SK-N-SH treated with all-trans-retinoic acid at 6 μM for 48 hours (cell line): ENCODE results near the gene FHOD1.

Source experiments
- ATAC-seq: fragments of 200-7000 bp; cut with Tn5 transposase; 3 replicates; pipeline ENCODE4 v1.9.1; 2020; ENCODE audit warnings: mild to moderate bottlenecking, moderate library complexity
- ARNTL ChIP-seq: fragments of 450-650 bp; formaldehyde crosslinking; IDR thresholded peaks from 2 replicates; pipeline ENCODE4 v1.5.0; 2020; ENCODE audit warnings: low read depth, mild to moderate bottlenecking, moderate library complexity, borderline replicate concordance
- BACH2 ChIP-seq: fragments of 250-450 bp; sonication (Bioruptor Pico); IDR thresholded peaks from 2 replicates; pipeline ENCODE4 v1.9.0; 2021; ENCODE audit warnings: mild to moderate bottlenecking, borderline replicate concordance
- CSDC2 ChIP-seq: fragments of 250-450 bp; sonication (Bioruptor Pico); IDR thresholded peaks from 2 replicates; pipeline ENCODE4 v1.5.0; 2020; ENCODE audit warnings: mild to moderate bottlenecking, moderate library complexity
- CSRNP3 ChIP-seq: fragments of 250-450 bp; sonication (Bioruptor Pico); IDR thresholded peaks from 2 replicates; pipeline ENCODE4 v1.5.1; 2021; ENCODE audit warnings: mild to moderate bottlenecking, moderate library complexity
- ESRRG ChIP-seq: fragments of 250-450 bp; sonication (Bioruptor Pico); IDR thresholded peaks from 2 replicates; pipeline ENCODE4 v1.6.1; 2021; ENCODE audit warnings: mild to moderate bottlenecking
- GLIS3 ChIP-seq: fragments of 250-450 bp; sonication (Bioruptor Pico); IDR thresholded peaks from 2 replicates; pipeline ENCODE4 v1.5.0; 2020; ENCODE audit warnings: mild to moderate bottlenecking, moderate library complexity
- ISL1 ChIP-seq: fragments of 250-450 bp; sonication (Bioruptor Pico); IDR thresholded peaks from 2 replicates; pipeline ENCODE4 v2.1.2; 2022; ENCODE audit warnings: mild to moderate bottlenecking, moderate library complexity
- PATZ1 ChIP-seq: fragments of 250-450 bp; sonication (Bioruptor Pico); IDR thresholded peaks from 2 replicates; pipeline ENCODE4 v1.8.0; 2020; ENCODE audit warnings: mild to moderate bottlenecking, moderate library complexity, borderline replicate concordance
- PPARA ChIP-seq: fragments of 250-450 bp; sonication (Bioruptor Pico); IDR thresholded peaks from 2 replicates; pipeline ENCODE4 v1.5.0; 2020; ENCODE audit warnings: mild to moderate bottlenecking, borderline replicate concordance
- RARB ChIP-seq: fragments of 250-450 bp; sonication (Bioruptor Pico); IDR thresholded peaks from 2 replicates; pipeline ENCODE4 v1.8.0; 2021; ENCODE audit warnings: mild to moderate bottlenecking, moderate library complexity
- TCF4 ChIP-seq: fragments of 250-450 bp; sonication (Bioruptor Pico); IDR thresholded peaks from 2 replicates; pipeline ENCODE4 v1.8.0; 2021; ENCODE audit warnings: mild to moderate bottlenecking, moderate library complexity, borderline replicate concordance
- TOX ChIP-seq: fragments of 250-450 bp; sonication (Bioruptor Pico); IDR thresholded peaks from 2 replicates; pipeline ENCODE4 v1.8.0; 2021; ENCODE audit warnings: mild to moderate bottlenecking, moderate library complexity, borderline replicate concordance
- TSHZ2 ChIP-seq: fragments of 250-450 bp; sonication (Bioruptor Pico); IDR thresholded peaks from 2 replicates; pipeline ENCODE4 v1.5.0; 2020; ENCODE audit warnings: mild to moderate bottlenecking, moderate library complexity
- ZC3H10 ChIP-seq: fragments of 250-450 bp; sonication (Bioruptor Pico); IDR thresholded peaks from 2 replicates; pipeline ENCODE4 v1.5.1; 2021; ENCODE audit warnings: mild to moderate bottlenecking, moderate library complexity
- ZFP3 ChIP-seq: fragments of 250-450 bp; sonication (Bioruptor Pico); IDR thresholded peaks from 2 replicates; pipeline ENCODE4 v1.5.0; 2020; ENCODE audit warnings: mild to moderate bottlenecking, moderate library complexity
- ZFP30 ChIP-seq: fragments of 450-650 bp; formaldehyde crosslinking; IDR thresholded peaks from 2 replicates; pipeline ENCODE4 v1.5.0; 2022; ENCODE audit warnings: mild to moderate bottlenecking, moderate library complexity
- ZNF565 ChIP-seq: fragments of 450-650 bp; formaldehyde crosslinking; conservative IDR thresholded peaks from 2 replicates; pipeline ENCODE4 v1.5.0; 2020; ENCODE audit warnings: low read depth, mild to moderate bottlenecking, moderate library complexity
- ZNF70 ChIP-seq: fragments of 450-650 bp; formaldehyde crosslinking; IDR thresholded peaks from 2 replicates; pipeline ENCODE4 v1.5.0; 2020; ENCODE audit warnings: mild to moderate bottlenecking, moderate library complexity
- ZNF8 ChIP-seq: fragments of 450-650 bp; formaldehyde crosslinking; IDR thresholded peaks from 2 replicates; pipeline ENCODE4 v1.5.0; 2020; ENCODE audit warnings: mild to moderate bottlenecking, moderate library complexity
- TF ChIP-seq, protein P1 (sequence below): fragments of 250-450 bp; sonication (Bioruptor Pico); IDR thresholded peaks from 2 replicates; pipeline ENCODE4 v1.5.1; 2020; ENCODE audit warnings: low read depth, mild to moderate bottlenecking, moderate library complexity
- TF ChIP-seq, protein P2 (sequence below): fragments of 250-450 bp; sonication (Bioruptor Pico); IDR thresholded peaks from 2 replicates; pipeline ENCODE4 v1.8.0; 2021; ENCODE audit warnings: low read depth, mild to moderate bottlenecking, moderate library complexity, borderline replicate concordance

FHOD1 gene

DNA sequence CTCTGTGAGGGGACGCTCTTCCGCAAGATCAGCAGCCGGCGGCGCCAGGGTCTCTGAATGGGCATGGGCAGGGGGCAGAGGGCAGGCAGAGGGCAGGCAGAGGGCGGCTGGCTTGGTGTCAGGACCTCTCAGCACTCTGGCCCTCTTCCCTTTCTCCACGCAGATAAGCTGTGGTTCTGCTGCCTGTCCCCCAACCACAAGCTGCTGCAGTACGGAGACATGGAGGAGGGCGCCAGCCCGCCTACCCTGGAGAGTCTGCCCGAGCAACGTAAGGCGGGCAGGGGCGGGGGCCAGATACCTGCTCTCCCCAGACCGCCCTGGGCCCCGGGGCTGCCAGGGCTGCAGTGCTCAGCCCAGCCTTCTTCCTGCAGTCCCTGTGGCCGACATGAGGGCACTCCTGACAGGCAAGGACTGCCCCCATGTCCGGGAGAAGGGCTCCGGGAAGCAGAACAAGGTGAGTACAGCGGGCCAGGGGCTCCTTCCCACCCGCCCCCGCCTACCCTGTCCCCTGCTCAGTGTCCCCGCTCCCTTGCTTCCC, 44.3 kb downstream of the FHOD1 start (continued):
- TF ChIP-seq TSHZ2 (CRISPR knock-in tag) (no peak), BACH2 (CRISPR knock-in tag) (no peak), CSDC2 (CRISPR knock-in tag) (no peak)
- TF ChIP-seq, all 23 proteins: peak for 0

DNA sequence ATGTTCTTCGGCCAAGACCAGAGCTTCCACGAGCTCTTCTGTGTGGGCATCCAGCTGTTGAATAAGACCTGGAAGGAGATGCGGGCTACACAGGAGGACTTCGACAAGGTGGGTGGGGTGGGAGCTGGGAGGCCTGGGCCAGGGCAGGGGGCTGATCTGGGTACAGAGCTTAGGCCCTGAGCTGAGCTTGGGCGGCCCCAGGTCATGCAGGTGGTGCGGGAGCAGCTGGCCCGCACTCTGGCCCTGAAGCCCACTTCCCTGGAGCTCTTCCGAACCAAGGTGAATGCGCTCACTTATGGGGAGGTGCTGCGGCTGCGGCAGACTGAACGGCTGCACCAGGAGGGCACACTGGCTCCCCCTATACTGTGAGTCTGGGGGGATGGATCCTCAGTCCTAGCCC, 44.9 kb downstream of the FHOD1 start:
- no peak for ATAC-seq
- TF ChIP-seq ZNF70 (CRISPR knock-in tag) (no peak), TOX (CRISPR knock-in tag) (no peak), PPARA (CRISPR knock-in tag) (no peak), ZFP30 (CRISPR knock-in tag) (no peak), RARB (CRISPR knock-in tag) (no peak), ZFP3 (CRISPR knock-in tag) (no peak), GLIS3 (CRISPR knock-in tag) (no peak), TCF4 (no peak), ZNF565 (CRISPR knock-in tag) (no peak), PATZ1 (CRISPR knock-in tag) (no peak), ARNTL (CRISPR knock-in tag) (no peak)
- TF ChIP-seq, protein P1, sequence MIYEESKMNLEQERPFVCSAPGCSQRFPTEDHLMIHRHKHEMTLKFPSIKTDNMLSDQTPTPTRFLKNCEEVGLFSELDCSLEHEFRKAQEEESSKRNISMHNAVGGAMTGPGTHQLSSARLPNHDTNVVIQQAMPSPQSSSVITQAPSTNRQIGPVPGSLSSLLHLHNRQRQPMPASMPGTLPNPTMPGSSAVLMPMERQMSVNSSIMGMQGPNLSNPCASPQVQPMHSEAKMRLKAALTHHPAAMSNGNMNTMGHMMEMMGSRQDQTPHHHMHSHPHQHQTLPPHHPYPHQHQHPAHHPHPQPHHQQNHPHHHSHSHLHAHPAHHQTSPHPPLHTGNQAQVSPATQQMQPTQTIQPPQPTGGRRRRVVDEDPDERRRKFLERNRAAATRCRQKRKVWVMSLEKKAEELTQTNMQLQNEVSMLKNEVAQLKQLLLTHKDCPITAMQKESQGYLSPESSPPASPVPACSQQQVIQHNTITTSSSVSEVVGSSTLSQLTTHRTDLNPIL (CRISPR knock-in tag), result no peak
- TF ChIP-seq, all 23 proteins: peak for 0

DNA sequence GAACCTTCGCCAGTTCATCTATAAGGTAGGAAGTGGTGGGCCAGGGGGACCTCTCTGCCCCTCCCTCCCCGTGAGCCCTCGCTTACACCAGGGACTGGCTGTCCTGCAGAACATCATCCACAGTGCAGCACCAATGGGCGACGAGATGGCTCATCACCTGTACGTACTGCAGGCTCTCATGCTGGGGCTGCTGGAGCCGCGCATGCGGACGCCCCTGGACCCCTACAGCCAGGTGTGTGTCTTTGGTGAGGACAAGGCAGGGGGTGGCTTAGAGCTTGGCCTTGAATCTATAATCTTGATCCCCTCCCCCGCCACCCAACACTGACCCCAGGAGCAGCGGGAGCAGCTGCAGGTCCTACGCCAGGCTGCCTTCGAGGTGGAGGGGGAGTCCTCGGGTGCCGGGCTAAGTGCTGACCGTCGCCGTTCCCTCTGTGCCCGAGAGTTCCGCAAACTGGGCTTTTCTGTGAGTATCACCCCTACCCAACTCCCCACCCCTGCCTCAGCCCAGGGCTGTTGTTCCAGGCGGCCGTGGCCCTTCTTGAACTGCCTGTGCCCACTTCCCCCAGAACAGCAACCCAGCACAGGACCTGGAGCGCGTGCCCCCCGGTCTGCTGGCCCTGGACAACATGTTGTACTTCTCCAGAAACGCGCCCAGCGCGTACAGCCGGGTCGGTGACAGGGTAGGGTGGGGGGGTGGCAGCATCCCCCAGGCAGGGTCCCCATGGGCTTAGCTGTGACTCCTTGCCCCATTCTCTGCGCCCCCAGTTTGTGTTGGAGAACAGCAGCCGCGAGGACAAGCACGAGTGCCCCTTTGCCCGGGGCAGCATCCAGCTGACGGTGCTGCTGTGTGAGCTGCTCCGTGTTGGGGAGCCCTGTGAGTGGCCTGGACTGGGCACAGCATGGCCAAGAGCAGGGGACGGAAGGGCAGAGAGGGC, 45.6 kb downstream of the FHOD1 start:
- no peak for ATAC-seq
- TF ChIP-seq PPARA (CRISPR knock-in tag) (no peak), ISL1 (CRISPR knock-in tag) (no peak), ZNF70 (CRISPR knock-in tag) (no peak)

DNA sequence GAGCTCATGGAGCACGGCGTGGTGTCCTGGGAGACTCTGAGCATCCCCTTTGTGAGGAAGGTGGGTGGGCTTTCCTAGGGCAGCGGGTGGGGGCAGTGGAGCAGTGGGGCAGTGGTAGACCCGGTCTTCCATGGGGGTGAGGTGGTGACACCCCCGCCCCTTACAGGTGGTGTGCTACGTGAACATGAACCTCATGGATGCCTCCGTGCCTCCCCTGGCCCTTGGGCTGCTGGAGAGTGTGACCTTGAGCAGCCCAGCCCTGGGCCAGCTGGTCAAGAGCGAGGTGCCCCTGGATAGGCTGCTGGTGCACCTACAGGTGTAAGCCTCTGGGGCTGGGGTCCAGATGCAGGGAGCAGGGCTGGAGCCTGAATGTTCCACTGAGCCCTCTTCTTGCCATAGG, 46.8 kb downstream of the FHOD1 start:
- ATAC-seq, result no peak
- TF ChIP-seq, protein P1 (CRISPR knock-in tag), result no peak
- no peak for TF ChIP-seq CSDC2 (CRISPR knock-in tag)
- no peak for TF ChIP-seq BACH2 (CRISPR knock-in tag)
- TF ChIP-seq ZNF8 (CRISPR knock-in tag), result no peak
- TF ChIP-seq, all 23 proteins: peak for 0

- TF ChIP-seq, protein P1 (CRISPR knock-in tag), result no peak
- TF ChIP-seq, protein P2, sequence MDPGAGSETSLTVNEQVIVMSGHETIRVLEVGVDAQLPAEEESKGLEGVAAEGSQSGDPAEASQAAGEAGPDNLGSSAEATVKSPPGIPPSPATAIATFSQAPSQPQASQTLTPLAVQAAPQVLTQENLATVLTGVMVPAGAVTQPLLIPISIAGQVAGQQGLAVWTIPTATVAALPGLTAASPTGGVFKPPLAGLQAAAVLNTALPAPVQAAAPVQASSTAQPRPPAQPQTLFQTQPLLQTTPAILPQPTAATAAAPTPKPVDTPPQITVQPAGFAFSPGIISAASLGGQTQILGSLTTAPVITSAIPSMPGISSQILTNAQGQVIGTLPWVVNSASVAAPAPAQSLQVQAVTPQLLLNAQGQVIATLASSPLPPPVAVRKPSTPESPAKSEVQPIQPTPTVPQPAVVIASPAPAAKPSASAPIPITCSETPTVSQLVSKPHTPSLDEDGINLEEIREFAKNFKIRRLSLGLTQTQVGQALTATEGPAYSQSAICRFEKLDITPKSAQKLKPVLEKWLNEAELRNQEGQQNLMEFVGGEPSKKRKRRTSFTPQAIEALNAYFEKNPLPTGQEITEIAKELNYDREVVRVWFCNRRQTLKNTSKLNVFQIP, result no peak
- TF ChIP-seq CSRNP3 (CRISPR knock-in tag) (no peak), ZC3H10 (CRISPR knock-in tag) (no peak), ZNF8 (CRISPR knock-in tag) (no peak), RARB (CRISPR knock-in tag) (no peak), ESRRG (CRISPR knock-in tag) (no peak), CSDC2 (CRISPR knock-in tag) (no peak)
- no peak for ATAC-seq
These were observed 47.5 kb downstream of the FHOD1 start for GRCh38 chr16:67199808-67200198.
